ENCODE measurements around the gene CDH2.

Gene CDH2

GRCh38 chr18:28039078-28039477, 137.9 kb downstream of the CDH2 start:
- DNase-seq: no peak

DNA sequence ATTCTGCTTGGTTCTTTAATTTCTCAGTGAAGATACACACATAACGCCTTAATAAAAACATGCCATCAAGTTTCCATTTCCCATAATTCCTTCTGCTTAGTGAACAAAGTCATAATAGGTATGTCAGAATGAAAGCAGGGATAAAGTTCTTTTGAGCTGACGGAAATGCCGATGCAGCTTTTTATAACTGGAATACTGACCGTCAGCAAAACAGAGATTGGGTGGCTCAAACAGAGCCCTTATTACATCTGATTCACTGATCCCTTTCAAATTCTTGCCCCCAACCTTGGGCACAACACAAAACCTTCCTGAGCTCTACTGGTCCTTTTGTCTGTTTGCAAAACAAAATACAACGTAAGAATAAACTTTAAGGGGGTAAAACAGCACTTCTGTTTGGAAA, 140.4 kb downstream of the CDH2 start:
- no peak for DNase-seq

GRCh38 chr18:28034567-28034966, 142.4 kb downstream of the CDH2 start:
- no peak for DNase-seq

DNA sequence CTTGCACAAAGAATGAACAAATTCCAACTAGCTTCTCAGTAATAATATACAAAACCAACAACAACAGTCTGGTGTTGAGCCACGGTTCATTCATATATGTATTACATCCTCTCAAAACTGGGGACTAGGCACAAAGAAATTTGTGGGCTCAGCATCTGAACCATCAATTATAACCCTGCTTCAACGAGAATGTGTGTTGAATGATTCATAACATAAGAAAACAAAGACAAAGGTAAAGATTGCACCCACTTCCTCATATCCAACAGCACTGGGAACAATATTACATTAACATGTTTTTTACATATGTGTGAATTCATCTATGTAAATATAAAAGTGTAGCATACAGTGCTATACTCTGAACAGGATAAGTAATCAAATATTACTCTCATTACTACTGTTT, 144.8 kb downstream of the CDH2 start:
- no peak for DNase-seq

DNA sequence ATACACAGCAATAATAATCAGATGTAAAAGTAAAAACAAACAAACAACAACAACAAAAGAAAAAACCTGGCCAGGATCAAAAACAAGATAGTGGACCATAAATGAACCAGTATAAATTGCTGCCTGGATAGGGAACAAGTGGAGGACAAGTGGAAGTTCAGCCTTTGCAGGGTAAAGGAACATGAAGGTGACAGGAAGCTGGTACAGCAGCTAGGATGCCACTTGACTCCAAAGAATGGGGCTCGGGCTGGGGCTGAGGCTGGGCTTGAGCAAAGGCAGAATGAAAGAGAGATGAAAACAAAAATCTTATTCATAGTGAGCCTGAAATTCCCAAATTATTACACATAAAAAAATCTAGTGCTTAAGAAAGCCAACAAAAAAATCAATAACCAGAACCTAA, 146.5 kb downstream of the CDH2 start:
- no peak for DNase-seq

GRCh38 chr18:28027755-28028154, 149.2 kb downstream of the CDH2 start:
- DNase-seq: no peak

DNA sequence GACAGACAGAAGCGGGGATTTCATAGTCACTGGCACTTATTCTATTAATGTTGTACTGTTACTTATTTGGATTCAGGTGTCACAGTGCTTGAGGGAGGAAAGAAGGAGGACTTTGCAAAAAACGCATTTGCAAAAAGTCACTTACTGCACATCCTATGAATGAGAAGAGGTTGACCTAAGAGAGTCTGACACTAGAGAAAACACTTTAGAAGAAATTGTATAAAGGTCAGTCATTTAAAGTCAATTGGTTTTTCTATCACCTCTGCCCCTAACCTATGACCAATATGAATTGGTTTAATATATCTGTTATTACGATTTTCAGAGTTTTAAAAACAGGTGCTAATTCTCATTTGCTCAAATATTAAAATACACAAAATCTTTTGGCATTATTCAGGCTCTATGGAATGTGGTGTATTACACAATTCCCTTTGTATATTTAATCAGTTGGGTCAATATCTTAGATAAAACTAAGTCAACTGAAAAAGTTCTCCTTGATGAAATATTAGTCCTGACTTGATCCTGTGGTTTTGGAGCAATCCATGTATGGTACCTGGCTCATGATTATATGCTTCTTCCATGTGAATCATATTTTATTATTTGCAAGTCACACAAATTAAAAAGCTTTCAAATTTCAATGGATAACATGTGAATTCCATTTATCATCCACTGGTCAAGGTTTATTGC, 157.4 kb downstream of the CDH2 start:
- DNase-seq: no peak

DNA sequence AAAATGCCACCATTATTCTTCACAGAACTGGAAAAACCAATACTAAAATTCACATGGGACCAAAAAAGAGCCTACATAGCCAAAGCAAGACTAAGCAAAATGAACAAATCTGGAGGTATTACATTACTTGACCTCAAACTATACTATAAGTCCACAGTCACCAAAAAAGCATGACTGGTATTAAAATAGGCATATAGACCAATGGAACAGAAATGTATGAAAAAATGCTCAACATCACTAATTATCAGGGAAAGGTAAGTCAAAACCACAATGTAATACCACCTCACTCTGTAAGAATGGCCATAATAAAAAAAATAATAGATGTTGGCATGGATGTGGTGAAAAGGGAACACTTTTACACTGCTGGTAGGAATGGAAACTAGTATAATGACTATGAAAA, 158.6 kb downstream of the CDH2 start:
- no peak for DNase-seq

DNA sequence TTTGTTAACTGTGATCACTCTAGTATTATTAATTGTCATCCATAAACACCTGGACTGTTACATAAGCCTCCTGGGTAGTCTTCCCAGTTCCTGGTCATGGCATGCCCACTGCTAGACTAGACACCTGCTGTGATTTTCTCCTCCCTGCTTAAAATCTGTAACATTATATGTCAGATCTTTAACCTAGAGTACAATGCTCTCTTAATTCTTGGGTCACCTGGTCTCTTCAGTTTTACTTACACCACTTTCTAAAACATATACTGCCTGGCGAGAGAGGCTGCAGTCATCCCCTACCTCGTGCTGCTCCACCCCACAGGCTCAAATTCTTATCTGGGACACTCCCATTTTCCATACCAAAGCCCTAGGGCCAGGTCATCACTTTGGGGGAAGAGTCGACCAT, 161.3 kb downstream of the CDH2 start:
- no peak for DNase-seq

DNA sequence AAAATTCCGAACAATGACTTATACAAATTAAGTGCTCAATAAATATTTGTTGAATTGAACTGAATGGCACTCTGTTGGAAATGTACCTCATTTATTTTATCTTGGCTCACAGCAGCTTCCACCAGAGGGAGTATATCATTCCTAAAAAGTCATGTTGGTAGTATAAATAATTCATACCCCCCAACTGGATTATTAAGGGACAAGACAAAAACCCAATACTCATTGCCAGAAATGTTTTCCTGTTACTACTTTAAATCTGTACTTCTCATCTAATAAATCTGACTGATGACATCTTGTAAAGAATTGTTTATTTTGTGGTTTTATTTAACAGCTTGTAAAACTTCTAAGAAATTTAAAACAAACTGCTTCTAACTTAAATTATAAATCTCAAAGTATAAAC, 163.9 kb downstream of the CDH2 start:
- DNase-seq: no peak

- DNase-seq: no peak
Observed at GRCh38 chr18:28012336-28012735, 164.6 kb downstream of the CDH2 start.

- no peak for DNase-seq
Observed at GRCh38 chr18:28009589-28009988, 167.3 kb downstream of the CDH2 start.

DNA sequence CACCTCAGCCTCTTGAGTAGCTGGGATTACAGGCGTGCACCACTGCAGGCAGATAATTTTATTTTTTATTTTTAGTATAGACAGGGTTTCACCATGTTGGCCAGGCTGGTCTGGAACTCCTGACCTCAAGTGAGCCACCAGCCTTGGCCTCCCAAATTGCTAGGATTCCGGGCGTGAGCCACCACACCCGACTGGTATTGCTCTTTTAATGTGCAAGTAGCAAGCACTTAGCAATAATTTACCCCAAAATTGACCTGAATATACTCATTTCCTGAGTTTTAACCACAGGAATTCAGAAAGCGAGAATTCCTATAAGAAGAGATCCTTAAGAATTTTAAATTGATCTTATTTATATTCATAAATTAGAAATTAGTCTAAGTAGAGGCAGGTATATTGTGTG, 169.1 kb downstream of the CDH2 start:
- no peak for DNase-seq

DNA sequence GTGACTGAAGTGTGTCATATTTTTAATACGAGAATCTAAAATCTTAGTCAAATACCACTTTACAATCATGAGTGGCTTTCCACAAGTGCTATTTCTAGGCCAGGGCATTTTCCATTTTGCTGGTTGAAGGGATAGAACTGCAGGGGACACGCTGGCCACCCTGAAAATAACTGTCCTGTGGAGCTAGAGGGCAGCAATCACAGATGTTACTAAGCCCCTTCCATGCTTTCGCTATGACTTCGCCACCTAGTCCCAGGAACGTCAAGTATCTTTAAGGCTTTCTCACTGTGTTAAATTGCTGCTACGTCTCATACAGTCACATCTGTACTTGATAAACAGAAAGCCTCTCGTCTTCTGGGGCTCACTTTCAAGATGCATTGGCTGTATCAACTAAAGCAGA, 171.8 kb downstream of the CDH2 start:
- DNase-seq: no peak

DNA sequence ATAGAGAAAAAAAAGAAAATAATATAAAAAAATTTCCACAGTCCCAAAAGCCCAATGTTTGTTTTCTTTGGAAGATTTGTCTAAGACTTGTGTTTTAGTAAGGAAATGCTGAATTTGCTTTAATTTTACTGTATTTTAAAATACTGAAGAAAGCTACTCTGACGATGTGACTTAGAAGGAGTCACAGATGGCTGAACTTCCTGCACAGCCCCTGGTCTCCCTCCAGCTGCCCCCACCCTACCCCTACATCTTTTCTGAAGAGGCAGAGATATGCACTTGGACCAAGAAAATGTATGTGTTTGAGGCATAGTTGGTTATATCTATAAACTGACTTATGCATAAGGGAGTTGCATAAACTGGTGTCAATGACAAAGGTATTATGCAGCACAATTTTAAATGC, 172.3 kb downstream of the CDH2 start:
- no peak for DNase-seq

- DNase-seq: no peak
Observed at GRCh38 chr18:28003451-28003850, 173.5 kb downstream of the CDH2 start.

DNA sequence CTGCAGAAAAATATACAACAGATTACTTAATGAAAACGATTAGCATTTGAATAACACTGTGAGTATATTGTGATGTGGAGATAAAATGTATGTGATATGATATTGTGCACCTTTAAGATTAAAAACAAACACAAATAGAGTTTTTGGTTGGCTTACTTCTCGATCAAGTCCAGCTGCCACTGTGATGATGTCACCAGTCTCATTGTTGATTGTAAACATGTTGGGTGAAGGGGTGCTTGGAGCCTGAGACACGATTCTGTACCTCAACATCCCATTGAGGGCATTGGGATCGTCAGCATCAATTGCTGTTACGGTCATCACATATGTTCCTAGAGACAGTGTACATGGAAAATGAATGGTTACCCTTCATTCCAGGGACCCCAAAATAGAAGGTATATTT, 174.1 kb downstream of the CDH2 start:
- DNase-seq: no peak

- DNase-seq: no peak
Observed at GRCh38 chr18:27996801-27997272, 180.1 kb downstream of the CDH2 start.

- no peak for DNase-seq
Observed at GRCh38 chr18:27995770-27996502, 181.0 kb downstream of the CDH2 start.

GRCh38 chr18:27994571-27994970, 182.4 kb downstream of the CDH2 start:
- DNase-seq: no peak

- no peak for DNase-seq
Observed at GRCh38 chr18:27991391-27991790, 185.5 kb downstream of the CDH2 start.

- DNase-seq: no peak
Observed at GRCh38 chr18:27985832-27986231, 191.1 kb downstream of the CDH2 start.

- DNase-seq: no peak
Observed at GRCh38 chr18:27983780-27984179, 193.2 kb downstream of the CDH2 start.

GRCh38 chr18:27976806-27977408, 200.0 kb downstream of the CDH2 start:
- no peak for DNase-seq
